DOHH2 (cell line): ENCODE results near the gene FOXO6.

Experiments
- H3F3A ChIP-seq: fragments of 200-600 bp; sonication (generic), shearing (Covaris generic); 2 replicates; pipeline ENCODE4 v1.6.0; 2016; ENCODE audit warnings: antibody characterized with exemption, mild to moderate bottlenecking; ENCODE audit not compliant: control insufficient read depth, insufficient read depth
- H3K27ac ChIP-seq: fragments of 200-600 bp; sonication (generic); 2 replicates; pipeline ENCODE4 v1.5.1; 2014; ENCODE audit warnings: low read depth, mild to moderate bottlenecking, low read length, moderate library complexity
- H3K27me3 ChIP-seq: fragments of 200-600 bp; sonication (generic); 2 replicates; pipeline ENCODE4 v1.6.1; 2014; ENCODE audit warnings: mild to moderate bottlenecking, low read length, mixed read lengths; ENCODE audit not compliant: control insufficient read depth
- H3K36me3 ChIP-seq: fragments of 200-600 bp; sonication (generic); 2 replicates; pipeline ENCODE4 v1.6.1; 2014; ENCODE audit warnings: mild to moderate bottlenecking, low read length, moderate library complexity, mixed read lengths; ENCODE audit not compliant: control insufficient read depth
- H3K4me1 ChIP-seq: fragments of 200-600 bp; sonication (generic); 2 replicates; pipeline ENCODE4 v1.6.1; 2014; ENCODE audit warnings: mild to moderate bottlenecking, low read length, mixed read lengths; ENCODE audit not compliant: control insufficient read depth
- H3K4me2 ChIP-seq: fragments of 200-600 bp; sonication (generic); 2 replicates; pipeline ENCODE4 v1.6.0; 2014; ENCODE audit warnings: mild to moderate bottlenecking, low read length, moderate library complexity
- H3K4me3 ChIP-seq: fragments of 200-600 bp; sonication (generic); 2 replicates; pipeline ENCODE4 v1.5.1; 2014; ENCODE audit warnings: mild to moderate bottlenecking, low read length, mixed read lengths
- H3K79me2 ChIP-seq: fragments of 200-600 bp; sonication (generic); 2 replicates; pipeline ENCODE4 v1.6.1; 2014; ENCODE audit warnings: mild to moderate bottlenecking, low read length, mixed read lengths; ENCODE audit not compliant: control insufficient read depth
- H3K9me2 ChIP-seq: fragments of 200-600 bp; sonication (generic); replicated peaks from 2 replicates; pipeline ENCODE4 v1.6.1; 2014; ENCODE audit warnings: mild to moderate bottlenecking, low read length, mixed read lengths; ENCODE audit not compliant: control insufficient read depth
- H3K9me3 ChIP-seq: fragments of 200-600 bp; sonication (generic); 2 replicates; pipeline ENCODE4 v1.6.1; 2014; ENCODE audit warnings: antibody characterized with exemption, low read length, mixed read lengths; ENCODE audit not compliant: control insufficient read depth, insufficient read depth
- H4K20me1 ChIP-seq: fragments of 200-600 bp; sonication (generic); 2 replicates; pipeline ENCODE4 v1.6.0; 2014; ENCODE audit warnings: low read depth, mild to moderate bottlenecking, antibody characterized with exemption, low read length, moderate library complexity; ENCODE audit not compliant: control insufficient read depth, insufficient read depth
- EZH2phosphoT487 ChIP-seq: fragments of 200-600 bp; sonication (generic); IDR thresholded peaks from 2 replicates; pipeline ENCODE4 v1.6.1; 2017; ENCODE audit warnings: borderline replicate concordance, mild to moderate bottlenecking, antibody characterized with exemption, low read length, moderate library complexity, mixed read lengths
- TF ChIP-seq, protein P1 (sequence below): fragments of 200-600 bp; sonication (generic); IDR thresholded peaks from one replicate; pipeline ENCODE4 v1.5.1; 2014; ENCODE audit warnings: antibody characterized with exemption, mild to moderate bottlenecking, low read depth, low read length; ENCODE audit not compliant: poor library complexity, severe bottlenecking

FOXO6 gene

DNA sequence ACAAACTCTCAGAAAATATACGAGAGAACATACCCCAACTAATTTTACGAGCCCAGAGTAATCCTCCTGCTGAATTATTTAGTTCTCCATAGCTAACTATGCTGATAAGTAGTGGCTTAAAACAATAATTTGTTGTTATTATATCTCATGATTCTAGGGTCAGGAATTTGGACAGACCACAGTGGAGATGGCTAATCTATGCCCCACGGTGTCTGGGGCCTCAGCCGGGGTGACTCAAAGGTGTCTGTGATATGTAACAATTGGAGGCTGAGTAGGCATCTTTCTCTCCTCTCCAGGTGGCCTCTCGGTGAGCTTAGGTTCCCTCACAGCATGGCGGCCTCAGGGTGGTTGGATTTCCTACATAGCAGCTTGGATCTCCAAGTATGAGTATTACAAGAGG is 35.4 kb upstream of the FOXO6 start:
- peaks cover 5% of the 10 kb centered on the region; the same call in 1 of the 2 replicates for H3K4me1 ChIP-seq
- H3K36me3 ChIP-seq = no peaks in the 10 kb centered on the region
- no peaks in the 10 kb centered on the region for H4K20me1 ChIP-seq
- no peak overlapping the region for H3K4me2 ChIP-seq
- H3K9me2 ChIP-seq = no peaks in the 10 kb centered on the region
- no peaks in the 10 kb centered on the region for H3K9me3 ChIP-seq
- H3F3A ChIP-seq = no peaks in the 10 kb centered on the region
- no peaks in the 10 kb centered on the region for H3K27me3 ChIP-seq
- no peaks in the 10 kb centered on the region for H3K79me2 ChIP-seq
- no peak for TF ChIP-seq EZH2phosphoT487
- TF ChIP-seq, protein P1, sequence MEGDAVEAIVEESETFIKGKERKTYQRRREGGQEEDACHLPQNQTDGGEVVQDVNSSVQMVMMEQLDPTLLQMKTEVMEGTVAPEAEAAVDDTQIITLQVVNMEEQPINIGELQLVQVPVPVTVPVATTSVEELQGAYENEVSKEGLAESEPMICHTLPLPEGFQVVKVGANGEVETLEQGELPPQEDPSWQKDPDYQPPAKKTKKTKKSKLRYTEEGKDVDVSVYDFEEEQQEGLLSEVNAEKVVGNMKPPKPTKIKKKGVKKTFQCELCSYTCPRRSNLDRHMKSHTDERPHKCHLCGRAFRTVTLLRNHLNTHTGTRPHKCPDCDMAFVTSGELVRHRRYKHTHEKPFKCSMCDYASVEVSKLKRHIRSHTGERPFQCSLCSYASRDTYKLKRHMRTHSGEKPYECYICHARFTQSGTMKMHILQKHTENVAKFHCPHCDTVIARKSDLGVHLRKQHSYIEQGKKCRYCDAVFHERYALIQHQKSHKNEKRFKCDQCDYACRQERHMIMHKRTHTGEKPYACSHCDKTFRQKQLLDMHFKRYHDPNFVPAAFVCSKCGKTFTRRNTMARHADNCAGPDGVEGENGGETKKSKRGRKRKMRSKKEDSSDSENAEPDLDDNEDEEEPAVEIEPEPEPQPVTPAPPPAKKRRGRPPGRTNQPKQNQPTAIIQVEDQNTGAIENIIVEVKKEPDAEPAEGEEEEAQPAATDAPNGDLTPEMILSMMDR = no peak
- no peak overlapping the region for H3K4me3 ChIP-seq
- no peak overlapping the region for H3K27ac ChIP-seq

DNA sequence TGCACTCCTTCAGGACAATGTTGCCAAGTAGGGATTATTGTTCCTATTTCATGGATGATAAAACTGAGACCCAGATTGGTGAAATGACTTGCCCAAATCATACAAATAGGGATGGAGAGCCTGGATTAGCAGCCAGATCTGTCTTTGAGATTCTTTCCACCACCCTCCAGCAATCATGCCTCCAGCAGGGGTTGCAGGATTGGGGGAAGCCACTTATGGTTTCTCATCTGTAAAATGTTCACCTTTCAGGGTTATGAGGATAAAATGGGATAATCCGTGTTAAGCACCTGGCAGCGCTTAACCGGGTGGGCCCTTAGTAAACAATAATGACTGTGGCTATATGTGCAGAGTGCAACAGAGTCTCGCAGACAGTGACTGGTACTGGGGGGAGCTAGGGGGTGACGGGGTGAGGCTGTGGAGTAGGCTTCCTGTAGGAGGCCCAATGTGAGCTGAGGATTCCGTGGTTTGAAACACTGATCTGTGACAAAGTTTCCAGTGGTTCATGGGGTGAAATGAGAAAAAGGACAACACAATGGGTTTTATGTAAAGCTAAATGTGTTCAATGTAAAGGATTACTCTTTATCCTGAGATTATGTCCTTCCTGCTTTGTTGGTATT is 33.7 kb upstream of the FOXO6 start:
- H3K4me3 ChIP-seq = no peak overlapping the region
- TF ChIP-seq EZH2phosphoT487 = no peak
- TF ChIP-seq, protein P1 = no peak
- no peaks in the 10 kb centered on the region for H3K9me3 ChIP-seq
- H3K36me3 ChIP-seq = no peaks in the 10 kb centered on the region
- H4K20me1 ChIP-seq = no peaks in the 10 kb centered on the region
- H3K27ac ChIP-seq = no peak overlapping the region
- H3K4me1 ChIP-seq = no peaks in the 10 kb centered on the region
- no peaks in the 10 kb centered on the region for H3K9me2 ChIP-seq
- no peaks in the 10 kb centered on the region for H3K27me3 ChIP-seq
- H3F3A ChIP-seq = no peaks in the 10 kb centered on the region
- H3K79me2 ChIP-seq = no peaks in the 10 kb centered on the region
- no peak overlapping the region for H3K4me2 ChIP-seq

DNA sequence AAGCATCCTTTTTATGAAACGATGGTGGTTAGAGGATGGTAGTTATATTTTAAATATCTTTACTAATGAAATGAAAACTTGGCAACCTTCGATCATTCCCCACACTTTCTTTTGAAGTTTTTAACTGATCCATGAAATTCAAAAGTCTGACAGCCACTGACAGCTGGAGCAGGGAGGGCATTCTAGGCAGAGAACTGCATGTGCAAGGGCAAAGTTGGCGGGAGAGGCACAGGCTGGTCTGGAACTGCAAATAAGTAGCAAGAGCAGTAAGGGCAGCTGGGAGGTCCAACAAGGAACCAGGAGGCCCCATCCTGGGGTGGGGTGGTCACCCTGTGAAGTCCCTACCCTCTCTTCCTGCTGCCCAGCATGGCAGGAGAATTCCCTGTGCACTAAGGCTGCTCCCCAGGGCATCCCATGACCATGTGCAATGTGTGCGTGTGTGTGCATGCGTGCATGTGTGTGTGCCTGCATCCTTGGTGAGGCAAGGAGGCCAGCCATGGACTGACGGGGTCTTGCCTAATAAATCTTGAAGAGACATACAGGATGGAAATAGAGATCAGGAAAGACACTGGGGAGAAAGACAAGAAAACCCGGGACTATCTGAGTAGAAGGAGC is 33.1 kb upstream of the FOXO6 start:
- no peak overlapping the region for H3K27ac ChIP-seq
- H3K9me2 ChIP-seq = no peaks in the 10 kb centered on the region
- no peaks in the 10 kb centered on the region for H3K27me3 ChIP-seq
- no peak overlapping the region for H3K4me3 ChIP-seq
- TF ChIP-seq EZH2phosphoT487 = no peak
- TF ChIP-seq, protein P1 = no peak
- H3K36me3 ChIP-seq = no peaks in the 10 kb centered on the region
- H3K9me3 ChIP-seq = no peaks in the 10 kb centered on the region; the same call in 1 of the 2 replicates
- H3F3A ChIP-seq = no peaks in the 10 kb centered on the region
- no peaks in the 10 kb centered on the region for H3K79me2 ChIP-seq
- no peaks in the 10 kb centered on the region for H3K4me1 ChIP-seq
- H3K4me2 ChIP-seq = no peak overlapping the region
- no peaks in the 10 kb centered on the region for H4K20me1 ChIP-seq
